ENCODE measurements around the gene HADHA.

- TF ChIP-seq CTCF (IDR thresholded peaks at IDR 0.05) (no peak), POLR2A (IDR thresholded peaks at IDR 0.05) (no peak), POLR2AphosphoS5 (IDR thresholded peaks at IDR 0.05) (no peak)
Observed at GRCh38 chr2:26169226-26169625, 75.2 kb downstream of the HADHA start.

All from upper lobe of left lung (tissue), 4 donors.